BLaER1 (cell line): ENCODE results near the gene HECW1.

ENCODE experiments used
- H3K27ac ChIP-seq: shearing (Covaris generic); formaldehyde crosslinking; 2 replicates; pipeline ENCODE4 v1.8.1; 2022
- H3K27me3 ChIP-seq: shearing (Covaris generic); formaldehyde crosslinking; 2 replicates; pipeline ENCODE4 v1.8.1; 2022
- H3K36me3 ChIP-seq: shearing (Covaris generic); formaldehyde crosslinking; 2 replicates; pipeline ENCODE4 v1.8.1; 2022
- H3K4me1 ChIP-seq: shearing (Covaris generic); formaldehyde crosslinking; 2 replicates; pipeline ENCODE4 v1.8.1; 2022
- H3K4me2 ChIP-seq: shearing (Covaris generic); formaldehyde crosslinking; 2 replicates; pipeline ENCODE4 v1.8.1; 2022
- H3K4me3 ChIP-seq: shearing (Covaris generic); formaldehyde crosslinking; 2 replicates; pipeline ENCODE4 v1.8.1; 2022
- H3K9ac ChIP-seq: shearing (Covaris generic); formaldehyde crosslinking; 2 replicates; pipeline ENCODE4 v1.8.1; 2022
- H3K9me3 ChIP-seq: shearing (Covaris generic); formaldehyde crosslinking; 2 replicates; pipeline ENCODE4 v1.8.1; 2022
- H4K20me1 ChIP-seq: shearing (Covaris generic); formaldehyde crosslinking; 2 replicates; pipeline ENCODE4 v1.8.1; 2022
- Cebpa-rat ChIP-seq: shearing (Covaris generic); IDR thresholded peaks from 2 replicates; pipeline ENCODE4 v1.8.1; 2022

HECW1 gene

GRCh38 chr7:43460733-43461348 lies 348.4 kb downstream of the HECW1 start:
- Histone ChIP-seq H3K4me1 (no peaks in the 10 kb centered on the region), H3K27me3 (no peaks in the 10 kb centered on the region), H4K20me1 (no peaks in the 10 kb centered on the region), H3K4me2 (no peak overlapping the region), H3K36me3 (peaks cover 26% of the 10 kb centered on the region), H3K27ac (no peak overlapping the region), H3K9ac (no peak overlapping the region), H3K4me3 (no peak overlapping the region), H3K9me3 (no peaks in the 10 kb centered on the region)
- TF ChIP-seq Cebpa-rat = no peak

DNA sequence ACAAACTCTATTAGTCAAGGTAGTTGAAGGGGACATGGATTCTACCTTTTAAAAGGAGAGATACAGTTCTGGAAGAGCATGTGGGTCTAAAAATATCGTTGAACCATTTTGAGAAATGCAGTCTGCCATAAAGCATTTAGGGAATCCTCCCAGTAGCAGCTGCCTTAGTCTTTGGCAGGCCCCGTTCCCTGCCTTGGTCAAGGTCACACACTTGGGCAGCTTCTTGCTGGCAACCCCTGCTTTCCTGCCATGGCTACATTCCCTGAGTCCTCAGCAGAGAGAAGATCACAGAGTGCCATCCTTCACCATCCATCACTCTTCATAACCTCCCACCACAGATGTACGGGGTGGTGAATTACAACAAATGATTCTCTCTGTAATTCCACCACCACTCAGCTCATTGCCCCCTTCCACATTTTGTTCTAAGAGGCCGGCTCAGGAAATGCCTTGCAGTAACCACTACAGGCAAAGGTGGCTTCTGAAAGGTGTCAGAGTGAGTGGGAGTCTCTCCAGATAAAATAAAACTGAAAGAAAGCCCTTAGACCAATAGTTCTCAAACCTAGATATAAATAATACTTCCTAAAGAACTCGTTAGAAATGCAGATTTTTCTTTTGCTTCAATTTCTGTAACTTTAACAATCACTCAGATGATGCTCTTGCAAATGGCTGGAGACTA lies 349.0 kb downstream of the HECW1 start:
- no peaks in the 10 kb centered on the region for H3K9me3 ChIP-seq
- H3K36me3 ChIP-seq = peaks cover 20% of the 10 kb centered on the region; the same call in 1 of the 2 replicates
- no peaks in the 10 kb centered on the region for H3K27me3 ChIP-seq
- H3K9ac ChIP-seq = no peak overlapping the region
- no peaks in the 10 kb centered on the region for H4K20me1 ChIP-seq
- no peak overlapping the region for H3K4me3 ChIP-seq
- no peaks in the 10 kb centered on the region for H3K4me1 ChIP-seq
- TF ChIP-seq Cebpa-rat = no peak
- no peak overlapping the region for H3K27ac ChIP-seq
- H3K4me2 ChIP-seq = no peak overlapping the region

GRCh38 chr7:43462836-43463235 lies 350.4 kb downstream of the HECW1 start:
- Histone ChIP-seq H3K9me3 (no peaks in the 10 kb centered on the region), H3K27me3 (no peaks in the 10 kb centered on the region)
- no peak for TF ChIP-seq Cebpa-rat

GRCh38 chr7:43463401-43463980 lies 351.0 kb downstream of the HECW1 start:
- peaks cover 32% of the 10 kb centered on the region; the same call in 1 of the 2 replicates for H3K36me3 ChIP-seq
- H3K9ac ChIP-seq = no peak overlapping the region
- H3K27me3 ChIP-seq = no peaks in the 10 kb centered on the region
- no peaks in the 10 kb centered on the region for H3K9me3 ChIP-seq
- no peak overlapping the region for H3K27ac ChIP-seq
- H3K4me3 ChIP-seq = no peak overlapping the region
- no peaks in the 10 kb centered on the region for H4K20me1 ChIP-seq
- H3K4me2 ChIP-seq = no peak overlapping the region
- H3K4me1 ChIP-seq = 0 out of 2 replicates have a peak, but pooled peaks cover 4% of the 10 kb centered on the region
- no peak for TF ChIP-seq Cebpa-rat

More at GRCh38 chr7:43462836-43463235, 350.4 kb downstream of the HECW1 start:
- 0 out of 2 replicates have a peak, but pooled peaks cover 3% of the 10 kb centered on the region for H3K4me1 ChIP-seq
- H3K27ac ChIP-seq = no peak overlapping the region
- no peaks in the 10 kb centered on the region for H4K20me1 ChIP-seq
- no peak overlapping the region for H3K4me2 ChIP-seq
- H3K4me3 ChIP-seq = no peak overlapping the region
- peaks cover 29% of the 10 kb centered on the region; the same call in 1 of the 2 replicates for H3K36me3 ChIP-seq
- H3K9ac ChIP-seq = no peak overlapping the region

DNA sequence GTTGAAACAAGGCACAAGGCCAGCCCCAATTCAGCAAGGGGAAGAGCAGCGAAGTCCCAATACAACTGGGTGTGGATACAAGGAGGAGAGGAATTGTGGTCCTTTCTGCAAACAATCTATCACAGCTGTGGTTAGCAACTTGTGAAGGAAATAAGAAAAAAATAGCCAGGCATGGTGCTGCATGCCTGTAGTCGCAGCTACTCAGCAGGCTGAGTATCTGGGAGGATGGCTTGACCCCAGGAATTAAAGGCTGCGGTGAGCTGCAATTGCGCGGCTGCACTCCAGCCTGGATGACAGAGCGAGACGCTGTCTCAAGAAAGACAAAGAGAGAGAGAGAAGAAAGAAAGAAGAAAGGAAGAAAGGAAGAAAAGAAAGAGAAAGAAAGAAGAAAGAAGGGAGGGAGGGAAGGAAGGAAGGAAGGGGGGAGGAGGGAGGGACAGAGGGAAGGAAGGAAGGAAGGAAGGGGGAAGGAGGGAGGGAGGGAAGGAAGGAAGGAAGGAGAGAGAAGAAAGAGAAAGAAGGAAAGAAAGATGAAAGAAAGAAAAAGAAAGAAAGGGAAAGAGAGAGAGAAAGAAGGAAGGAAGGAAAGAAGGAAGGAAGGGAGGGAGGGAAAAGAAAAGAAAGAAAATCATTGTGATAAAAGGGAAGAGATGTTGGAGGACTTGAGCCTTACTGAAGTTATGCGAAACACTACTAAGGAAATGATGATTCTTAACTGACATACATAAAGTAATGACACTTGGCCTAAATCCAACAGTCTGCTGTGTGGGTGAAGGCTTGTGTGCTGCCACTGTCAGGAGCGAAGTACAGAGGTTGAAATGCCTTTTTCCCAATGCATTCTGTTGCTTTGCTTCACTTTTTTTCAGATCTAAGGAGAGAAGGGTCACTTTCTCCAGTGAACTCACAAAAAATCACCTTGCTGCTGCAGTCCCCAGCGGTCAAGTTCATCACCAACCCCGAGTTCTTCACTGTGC lies 353.4 kb downstream of the HECW1 start:
- no peak for TF ChIP-seq Cebpa-rat
- Histone ChIP-seq H3K36me3 (peaks cover 32% of the 10 kb centered on the region; the same call in 1 of the 2 replicates), H3K27ac (no peak overlapping the region), H4K20me1 (no peaks in the 10 kb centered on the region), H3K9ac (no peak overlapping the region), H3K4me2 (no peak overlapping the region), H3K4me1 (peaks cover 18% of the 10 kb centered on the region), H3K27me3 (no peaks in the 10 kb centered on the region), H3K4me3 (no peak overlapping the region), H3K9me3 (no peaks in the 10 kb centered on the region)

- H3K4me1 ChIP-seq = peaks cover 33% of the 10 kb centered on the region
- no peaks in the 10 kb centered on the region for H3K9me3 ChIP-seq
- no peak overlapping the region for H3K9ac ChIP-seq
- H3K4me2 ChIP-seq = no peak overlapping the region
- no peaks in the 10 kb centered on the region for H4K20me1 ChIP-seq
- no peaks in the 10 kb centered on the region for H3K27me3 ChIP-seq
- TF ChIP-seq Cebpa-rat = no peak
- peaks cover 28% of the 10 kb centered on the region; the same call in 1 of the 2 replicates for H3K36me3 ChIP-seq
- H3K4me3 ChIP-seq = no peak overlapping the region
- no peak overlapping the region for H3K27ac ChIP-seq
Observed at GRCh38 chr7:43467406-43467805, 355.0 kb downstream of the HECW1 start.

- H3K4me3 ChIP-seq = no peak overlapping the region
- H3K27me3 ChIP-seq = no peaks in the 10 kb centered on the region
- H4K20me1 ChIP-seq = no peaks in the 10 kb centered on the region
- no peak for TF ChIP-seq Cebpa-rat
- H3K4me1 ChIP-seq = peaks cover 33% of the 10 kb centered on the region
- H3K9me3 ChIP-seq = no peaks in the 10 kb centered on the region
- no peak overlapping the region for H3K4me2 ChIP-seq
- no peak overlapping the region for H3K27ac ChIP-seq
- peaks cover 28% of the 10 kb centered on the region; the same call in 1 of the 2 replicates for H3K36me3 ChIP-seq
- H3K9ac ChIP-seq = no peak overlapping the region
Observed at GRCh38 chr7:43467846-43468245, 355.4 kb downstream of the HECW1 start.

DNA sequence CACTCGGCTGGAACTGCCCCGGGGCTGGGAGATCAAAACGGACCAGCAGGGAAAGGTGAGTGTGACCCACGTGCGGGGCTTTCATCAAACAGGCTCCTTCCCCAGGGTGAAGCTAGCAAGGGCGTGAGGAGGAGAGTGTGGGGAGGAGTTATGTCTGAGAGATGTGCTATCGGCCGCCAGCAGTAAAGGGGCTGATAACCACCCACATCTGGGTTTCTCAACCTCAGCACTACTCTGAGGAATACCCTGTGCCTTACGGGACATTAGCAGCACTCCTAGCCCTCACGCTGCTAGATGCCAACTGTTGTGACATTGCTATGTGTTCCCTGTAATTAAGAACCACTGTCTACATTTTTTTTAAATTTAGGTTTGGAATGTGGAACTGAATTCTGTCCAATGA lies 356.6 kb downstream of the HECW1 start:
- H3K9me3 ChIP-seq = no peaks in the 10 kb centered on the region
- H3K27ac ChIP-seq = no peak overlapping the region
- peaks cover 33% of the 10 kb centered on the region for H3K4me1 ChIP-seq
- H3K27me3 ChIP-seq = no peaks in the 10 kb centered on the region
- H4K20me1 ChIP-seq = no peaks in the 10 kb centered on the region
- H3K9ac ChIP-seq = no peak overlapping the region
- H3K4me3 ChIP-seq = no peak overlapping the region
- H3K4me2 ChIP-seq = 0 out of 2 replicates have a peak overlapping the region, but pooled peaks have one; percentile 12
- TF ChIP-seq Cebpa-rat = no peak
- H3K36me3 ChIP-seq = peaks cover 23% of the 10 kb centered on the region; the same call in 1 of the 2 replicates

- H3K27ac ChIP-seq = no peak overlapping the region
- H3K4me1 ChIP-seq = peaks cover 33% of the 10 kb centered on the region
- no peaks in the 10 kb centered on the region for H4K20me1 ChIP-seq
- no peak for TF ChIP-seq Cebpa-rat
- no peaks in the 10 kb centered on the region for H3K27me3 ChIP-seq
- no peak overlapping the region for H3K9ac ChIP-seq
- no peak overlapping the region for H3K4me3 ChIP-seq
- H3K9me3 ChIP-seq = no peaks in the 10 kb centered on the region
- peaks cover 21% of the 10 kb centered on the region; the same call in 1 of the 2 replicates for H3K36me3 ChIP-seq
- H3K4me2 ChIP-seq = no peak overlapping the region
Observed at GRCh38 chr7:43470110-43470509, 357.7 kb downstream of the HECW1 start.
